ENCODE data around the gene CHAT.

The CHAT gene

GRCh38 chr10:49616421-49617101 lies 2.7 kb downstream of the CHAT start:
- Histone ChIP-seq H3K27ac (ENCODE audit: low read length) (no peak overlapping the region), H3K9ac (ENCODE audit: low read length) (no peak overlapping the region), H3K79me2 (ENCODE audit: low read length) (no peaks in the 10 kb centered on the region), H3K36me3 (replicated peaks; ENCODE audit: low read depth, low read length) (no peaks in the 10 kb centered on the region), H4K20me1 (ENCODE audit: insufficient read depth, low read length) (no peaks in the 10 kb centered on the region), H3K27me3 (ENCODE audit: low read depth, low read length) (peaks cover 6% of the 10 kb centered on the region; the same call in 1 of the 2 replicates), H3K4me1 (ENCODE audit: low read length) (no peaks in the 10 kb centered on the region), H3K4me3 (ENCODE audit: low read length) (no peak overlapping the region), H2AFZ (ENCODE audit: low read depth, low read length) (no peak overlapping the region), H3K9me3 (ENCODE audit: insufficient read depth, low read length) (no peaks in the 10 kb centered on the region), H3K4me2 (ENCODE audit: low read length) (no peak overlapping the region)
- no peak for TF ChIP-seq EZH2phosphoT487 (IDR thresholded peaks at IDR 0.05; ENCODE audit: low read depth)
- TF ChIP-seq CTCF (IDR thresholded peaks at IDR 0.05; ENCODE audit: low read depth, low read length): no peak

- TF ChIP-seq CTCF (IDR thresholded peaks at IDR 0.05; ENCODE audit: low read depth, low read length) (no peak), EZH2phosphoT487 (IDR thresholded peaks at IDR 0.05; ENCODE audit: low read depth) (no peak)
- Histone ChIP-seq H3K4me2 (ENCODE audit: low read length) (no peak overlapping the region), H2AFZ (ENCODE audit: low read depth, low read length) (no peak overlapping the region), H3K4me1 (ENCODE audit: low read length) (no peaks in the 10 kb centered on the region), H3K27ac (ENCODE audit: low read length) (no peak overlapping the region), H3K79me2 (ENCODE audit: low read length) (no peaks in the 10 kb centered on the region), H4K20me1 (ENCODE audit: insufficient read depth, low read length) (no peaks in the 10 kb centered on the region), H3K27me3 (ENCODE audit: low read depth, low read length) (peaks cover 6% of the 10 kb centered on the region; the same call in 1 of the 2 replicates), H3K4me3 (ENCODE audit: low read length) (no peak overlapping the region), H3K9me3 (ENCODE audit: insufficient read depth, low read length) (no peaks in the 10 kb centered on the region), H3K9ac (ENCODE audit: low read length) (no peak overlapping the region), H3K36me3 (replicated peaks; ENCODE audit: low read depth, low read length) (no peaks in the 10 kb centered on the region)
These were observed 3.5 kb downstream of the CHAT start for GRCh38 chr10:49617121-49618020.

GRCh38 chr10:49618821-49619220 lies 5.0 kb downstream of the CHAT start:
- H3K79me2 ChIP-seq (ENCODE audit: low read length): no peaks in the 10 kb centered on the region
- no peak overlapping the region for H3K27ac ChIP-seq (ENCODE audit: low read length)
- no peaks in the 10 kb centered on the region for H3K9me3 ChIP-seq (ENCODE audit: insufficient read depth, low read length)
- H3K36me3 ChIP-seq (replicated peaks; ENCODE audit: low read depth, low read length): no peaks in the 10 kb centered on the region
- no peak for TF ChIP-seq EZH2phosphoT487 (IDR thresholded peaks at IDR 0.05; ENCODE audit: low read depth)
- no peak for TF ChIP-seq CTCF (IDR thresholded peaks at IDR 0.05; ENCODE audit: low read depth, low read length)
- H4K20me1 ChIP-seq (ENCODE audit: insufficient read depth, low read length): no peaks in the 10 kb centered on the region
- no peak overlapping the region for H2AFZ ChIP-seq (ENCODE audit: low read depth, low read length)
- H3K27me3 ChIP-seq (ENCODE audit: low read depth, low read length): peaks cover 6% of the 10 kb centered on the region; the same call in 1 of the 2 replicates
- H3K4me1 ChIP-seq (ENCODE audit: low read length): no peaks in the 10 kb centered on the region
- no peak overlapping the region for H3K4me2 ChIP-seq (ENCODE audit: low read length)
- no peak overlapping the region for H3K9ac ChIP-seq (ENCODE audit: low read length)
- no peak overlapping the region for H3K4me3 ChIP-seq (ENCODE audit: low read length)

- TF ChIP-seq EZH2phosphoT487 (IDR thresholded peaks at IDR 0.05; ENCODE audit: low read depth): no peak
- no peak for TF ChIP-seq CTCF (IDR thresholded peaks at IDR 0.05; ENCODE audit: low read depth, low read length)
- Histone ChIP-seq H4K20me1 (ENCODE audit: insufficient read depth, low read length) (no peaks in the 10 kb centered on the region), H3K4me1 (ENCODE audit: low read length) (no peaks in the 10 kb centered on the region), H2AFZ (ENCODE audit: low read depth, low read length) (no peak overlapping the region), H3K79me2 (ENCODE audit: low read length) (no peaks in the 10 kb centered on the region), H3K27me3 (ENCODE audit: low read depth, low read length) (peaks cover 6% of the 10 kb centered on the region; the same call in 1 of the 2 replicates), H3K4me2 (ENCODE audit: low read length) (no peak overlapping the region), H3K9me3 (ENCODE audit: insufficient read depth, low read length) (no peaks in the 10 kb centered on the region), H3K4me3 (ENCODE audit: low read length) (no peak overlapping the region), H3K36me3 (replicated peaks; ENCODE audit: low read depth, low read length) (no peaks in the 10 kb centered on the region), H3K27ac (ENCODE audit: low read length) (no peak overlapping the region), H3K9ac (ENCODE audit: low read length) (no peak overlapping the region)
These were observed 5.8 kb downstream of the CHAT start for GRCh38 chr10:49619613-49620012.
